DMS 273 (cell line): Measurements from ENCODE around the gene PPP2R5C.

Experiments used
- DNase-seq: peaks from one replicate; lab custom pipeline; 2025; ENCODE audit not compliant: unreplicated experiment; lab: John Stamatoyannopoulos, UW

PPP2R5C gene

DNA sequence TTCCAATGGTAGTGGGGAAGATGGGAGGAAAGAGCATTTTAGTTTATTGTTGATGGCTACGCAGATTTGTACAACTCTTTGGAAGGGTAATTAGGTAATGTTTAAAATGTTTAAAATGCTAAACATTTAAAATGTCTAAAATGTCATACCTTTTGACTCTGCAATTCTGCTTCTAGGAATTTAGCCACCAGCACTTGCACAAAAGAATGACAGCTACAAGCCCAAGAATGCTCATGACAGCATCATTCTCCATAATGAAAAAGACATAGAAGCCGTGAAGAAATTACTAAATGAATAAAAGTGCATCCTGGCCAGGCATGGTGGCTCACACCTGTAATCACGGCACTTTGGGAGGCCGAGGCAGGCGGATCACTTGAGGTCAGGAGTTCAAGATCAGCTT is 182.9 kb downstream of the PPP2R5C start:
- no peak for DNase-seq

DNA sequence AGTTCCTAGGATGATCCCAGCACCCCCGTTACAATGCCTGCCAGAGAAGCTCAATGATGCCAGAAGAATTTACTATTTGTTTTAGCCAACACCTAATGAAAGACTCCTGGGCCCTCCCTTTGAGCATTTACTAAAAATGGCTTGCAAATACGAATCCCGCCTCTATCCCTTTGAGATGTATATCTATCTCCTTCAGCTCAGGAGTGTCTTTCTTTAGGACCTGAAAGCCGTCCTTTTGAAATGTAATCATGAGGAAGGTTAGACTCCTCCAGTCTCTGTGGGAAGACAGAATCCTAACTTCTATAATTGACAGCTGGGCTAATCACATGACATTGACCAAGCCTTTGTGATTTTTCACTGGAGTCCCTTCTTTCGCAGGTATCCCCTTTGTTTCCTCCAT is 183.7 kb downstream of the PPP2R5C start:
- DNase-seq, result no peak

DNA sequence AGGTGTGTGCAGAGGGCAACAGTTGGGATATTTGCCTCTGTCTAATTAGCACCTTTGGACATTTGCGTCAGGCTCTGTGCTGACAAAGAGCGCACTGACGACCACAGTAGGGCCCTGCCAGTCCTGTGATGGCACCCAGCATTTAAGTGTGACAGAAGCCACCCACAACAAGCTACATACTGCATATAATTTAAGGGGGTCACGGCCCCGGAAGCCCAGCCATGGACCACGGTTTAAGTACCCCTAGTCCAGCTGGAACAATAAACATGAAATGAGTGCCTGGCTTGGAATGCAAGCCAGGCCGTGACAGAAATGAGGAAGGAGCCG is 186.0 kb downstream of the PPP2R5C start:
- peak; percentile 59 for DNase-seq

DNA sequence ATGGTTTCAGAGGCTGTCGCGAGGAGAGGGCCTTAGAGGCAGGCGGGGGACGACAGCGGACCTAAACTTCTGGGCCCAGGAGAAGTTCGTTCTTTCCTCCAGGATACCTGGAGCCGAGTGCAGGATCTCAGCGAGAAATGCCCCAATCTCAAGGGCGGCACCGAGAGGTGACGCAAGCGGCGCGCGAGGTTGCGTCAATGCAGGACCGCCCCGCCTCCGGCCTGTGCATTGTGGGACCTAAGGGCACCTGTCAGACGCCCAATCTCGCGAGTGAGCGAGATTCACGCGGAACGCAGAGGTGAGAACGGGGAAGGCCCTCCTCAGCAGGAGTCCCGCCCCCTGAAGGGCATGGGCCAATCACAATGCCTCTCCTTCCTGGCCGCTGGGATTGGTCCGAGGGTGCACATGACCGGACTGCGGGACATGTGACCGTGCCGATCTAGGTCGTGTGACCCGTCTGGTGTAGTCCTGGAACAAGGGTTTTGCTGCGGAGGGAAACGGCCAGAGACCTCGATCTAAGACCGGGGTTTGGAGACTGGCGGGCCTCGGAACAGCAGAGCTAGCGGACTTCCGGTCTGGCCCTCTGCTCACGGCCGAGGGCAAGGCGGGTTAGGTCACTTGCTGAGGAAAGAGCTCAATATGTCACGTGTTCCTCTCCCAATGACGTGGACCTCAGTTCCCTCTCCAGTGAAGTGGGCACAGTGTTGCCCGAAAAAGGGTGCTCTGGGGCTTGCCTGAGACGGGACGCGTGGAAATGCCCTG is 186.6 kb downstream of the PPP2R5C start:
- peak; percentile 100 for DNase-seq

DNA sequence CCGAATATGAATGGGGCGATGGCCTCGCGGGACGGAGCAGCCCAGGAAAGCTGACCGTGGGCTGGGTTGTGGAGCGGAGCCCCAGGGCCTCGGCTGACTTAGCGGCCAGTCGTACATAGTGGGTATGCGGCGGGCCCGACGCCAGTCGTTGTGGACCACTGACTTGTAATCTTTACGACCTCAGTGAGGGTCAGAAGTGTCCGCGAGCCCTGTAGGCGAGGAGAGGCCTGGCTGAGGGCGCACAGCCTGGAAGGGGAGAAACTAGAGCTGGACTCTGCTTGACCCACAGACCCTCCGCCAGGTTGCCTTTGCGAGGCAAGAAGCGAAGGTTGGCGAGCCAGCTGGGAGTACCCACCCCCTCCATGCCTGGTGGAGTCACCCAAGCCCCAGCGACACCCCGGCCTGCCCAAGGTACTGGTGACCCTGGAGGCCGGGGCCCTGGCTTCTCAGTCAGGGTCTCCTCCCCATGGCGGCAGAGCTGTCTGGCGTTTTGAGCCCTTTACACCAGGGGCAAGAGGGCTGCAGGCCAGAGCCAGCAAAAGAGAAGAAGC is 187.2 kb downstream of the PPP2R5C start:
- DNase-seq, result no peak

DNA sequence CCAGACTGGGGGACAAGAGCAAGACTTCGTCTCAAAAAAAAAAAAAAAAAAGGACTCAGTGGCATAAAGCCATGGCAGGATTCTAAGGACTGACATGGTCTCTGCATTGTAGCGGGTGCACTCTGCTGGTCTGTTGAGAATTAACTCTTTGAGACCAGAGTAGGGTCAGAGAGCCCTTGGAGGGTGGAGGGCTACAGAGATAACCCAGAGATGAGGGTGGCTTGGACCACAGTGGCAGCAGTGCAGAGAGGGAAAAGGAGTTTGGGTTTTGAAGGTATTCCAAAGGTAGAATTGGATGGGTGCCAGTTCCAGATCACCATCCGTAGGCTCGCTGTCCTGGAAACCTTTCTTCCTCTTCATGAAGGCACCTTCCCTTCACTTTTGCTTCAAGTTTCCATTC is 188.6 kb downstream of the PPP2R5C start:
- DNase-seq, result no peak

DNA sequence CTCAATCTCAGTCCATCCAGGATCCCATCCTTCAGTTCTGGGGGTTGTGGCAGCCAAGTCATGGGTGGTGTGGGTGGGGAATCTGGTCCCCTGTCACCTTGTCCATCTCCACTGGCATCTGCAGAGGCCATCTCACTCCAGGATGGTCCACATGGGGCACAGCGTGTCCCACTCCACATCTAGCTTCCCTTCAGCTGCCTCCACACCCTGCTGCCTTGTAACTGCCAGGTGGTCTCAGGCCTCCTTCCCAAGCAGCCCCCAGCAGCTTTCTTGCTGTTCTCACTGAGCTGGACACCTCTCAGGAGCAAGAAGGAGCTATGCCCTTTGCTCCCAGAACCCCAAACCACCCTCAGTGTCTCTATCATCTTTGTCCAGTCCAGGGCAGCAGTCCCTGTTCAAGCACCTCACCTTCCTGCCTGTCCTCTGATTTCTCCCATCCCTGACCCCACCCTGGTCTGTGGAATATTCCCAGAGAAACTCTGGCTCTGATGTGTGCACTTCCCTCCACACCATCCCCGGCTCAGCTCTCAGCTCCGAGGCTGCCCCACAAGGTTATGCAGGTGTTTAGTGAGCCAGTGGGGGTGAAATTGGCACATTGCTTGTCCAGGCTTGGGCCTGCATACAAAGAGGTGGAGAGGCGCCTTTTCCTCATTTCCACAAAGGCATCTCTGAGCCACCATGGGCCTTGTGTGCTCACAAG is 189.2 kb downstream of the PPP2R5C start:
- DNase-seq, result no peak

DNA sequence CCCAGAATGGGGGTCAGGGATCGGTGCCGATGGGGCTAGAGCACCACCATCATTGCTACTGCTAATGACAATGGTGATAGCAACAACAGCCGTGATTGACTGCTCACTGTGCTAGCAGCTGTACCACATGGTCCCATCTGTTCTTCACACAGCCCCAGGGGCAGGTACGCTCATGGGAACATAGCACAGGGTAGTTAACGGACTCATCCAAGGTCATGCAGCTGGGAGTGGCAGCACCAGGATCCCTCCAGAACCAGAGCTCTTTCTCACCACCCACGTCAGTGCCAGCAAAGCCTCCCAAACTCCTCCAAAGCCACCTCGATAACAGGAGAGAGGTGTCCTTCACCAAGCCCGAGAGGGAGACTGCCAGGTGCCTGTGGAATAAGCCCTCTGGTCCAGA is 191.6 kb downstream of the PPP2R5C start:
- DNase-seq, result peak; percentile 54

DNA sequence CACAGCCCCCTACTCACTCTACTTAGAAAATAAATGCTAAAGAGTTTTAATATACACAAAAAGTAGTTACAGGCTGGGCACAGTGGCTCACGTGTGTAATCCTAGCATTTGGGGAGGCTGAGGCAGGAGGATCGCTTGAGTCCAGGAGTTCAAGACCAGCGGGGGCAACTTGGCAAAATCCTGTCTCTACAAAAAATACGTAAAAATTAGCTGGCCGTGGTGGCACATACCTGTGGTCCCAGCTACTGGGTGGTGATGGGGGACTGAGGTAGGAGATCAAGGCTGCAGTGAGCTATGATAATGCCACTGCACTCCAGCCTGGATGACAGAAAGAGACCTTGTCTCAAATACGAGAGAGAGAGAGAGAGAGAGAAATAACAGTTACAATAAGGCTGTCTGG is 193.0 kb downstream of the PPP2R5C start:
- no peak for DNase-seq

DNA sequence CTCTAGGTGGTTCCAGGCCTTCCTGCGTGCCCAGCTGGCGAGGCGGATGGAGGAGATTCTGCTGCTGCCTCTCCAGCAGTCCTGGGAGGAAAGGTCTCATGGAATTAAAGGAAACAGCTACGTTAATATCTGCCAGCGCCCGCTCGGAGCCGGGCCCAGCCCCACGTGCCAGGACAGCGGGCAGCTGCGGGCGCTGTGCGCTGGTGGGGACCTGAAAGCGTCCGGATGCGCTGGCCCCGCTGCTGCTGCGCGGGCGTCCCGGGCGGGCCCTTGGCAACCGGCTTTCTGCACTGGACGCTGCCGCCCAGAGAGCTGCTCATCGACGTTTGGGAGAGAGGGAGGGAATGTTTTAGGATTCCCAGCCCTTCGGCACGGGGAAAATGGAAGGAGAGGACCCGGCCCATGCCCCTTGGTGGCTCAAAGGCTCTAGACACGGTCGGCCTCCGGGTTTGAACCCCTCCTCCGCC is 194.2 kb downstream of the PPP2R5C start:
- no peak for DNase-seq

DNA sequence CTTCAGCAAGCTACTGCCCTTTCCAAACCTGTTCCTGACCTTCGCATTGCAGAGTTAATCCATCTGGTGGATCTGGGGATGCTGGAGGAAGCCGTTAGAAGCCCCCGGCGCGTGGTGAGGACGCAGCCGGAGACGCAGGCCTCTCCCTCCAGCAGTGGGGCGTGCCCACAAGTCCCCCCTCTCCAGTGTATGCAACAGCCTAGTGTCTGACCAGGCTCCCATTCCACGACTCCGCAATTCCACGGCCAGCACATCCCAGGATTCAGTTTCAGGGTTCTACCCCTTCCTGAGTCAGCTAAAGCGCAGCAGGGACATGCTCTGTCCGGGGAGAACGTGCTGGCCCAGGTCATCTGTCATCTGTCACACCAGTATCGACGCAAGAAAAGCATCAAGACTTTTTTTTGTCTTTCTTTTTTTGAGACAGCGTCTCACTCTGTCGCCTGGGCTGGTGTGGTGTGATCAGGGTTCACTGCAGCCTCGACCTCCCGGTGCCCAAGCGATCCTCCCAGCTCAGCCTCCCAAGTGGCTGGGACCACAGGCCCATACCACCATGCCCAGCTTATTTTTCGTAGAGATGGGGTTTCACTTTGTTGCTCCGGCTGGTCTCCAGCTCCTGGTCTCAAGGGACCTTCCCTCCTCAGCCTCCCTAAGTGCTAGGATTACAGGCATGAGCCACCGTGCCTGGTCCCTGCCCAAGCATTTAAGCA is 194.8 kb downstream of the PPP2R5C start:
- no peak for DNase-seq

DNA sequence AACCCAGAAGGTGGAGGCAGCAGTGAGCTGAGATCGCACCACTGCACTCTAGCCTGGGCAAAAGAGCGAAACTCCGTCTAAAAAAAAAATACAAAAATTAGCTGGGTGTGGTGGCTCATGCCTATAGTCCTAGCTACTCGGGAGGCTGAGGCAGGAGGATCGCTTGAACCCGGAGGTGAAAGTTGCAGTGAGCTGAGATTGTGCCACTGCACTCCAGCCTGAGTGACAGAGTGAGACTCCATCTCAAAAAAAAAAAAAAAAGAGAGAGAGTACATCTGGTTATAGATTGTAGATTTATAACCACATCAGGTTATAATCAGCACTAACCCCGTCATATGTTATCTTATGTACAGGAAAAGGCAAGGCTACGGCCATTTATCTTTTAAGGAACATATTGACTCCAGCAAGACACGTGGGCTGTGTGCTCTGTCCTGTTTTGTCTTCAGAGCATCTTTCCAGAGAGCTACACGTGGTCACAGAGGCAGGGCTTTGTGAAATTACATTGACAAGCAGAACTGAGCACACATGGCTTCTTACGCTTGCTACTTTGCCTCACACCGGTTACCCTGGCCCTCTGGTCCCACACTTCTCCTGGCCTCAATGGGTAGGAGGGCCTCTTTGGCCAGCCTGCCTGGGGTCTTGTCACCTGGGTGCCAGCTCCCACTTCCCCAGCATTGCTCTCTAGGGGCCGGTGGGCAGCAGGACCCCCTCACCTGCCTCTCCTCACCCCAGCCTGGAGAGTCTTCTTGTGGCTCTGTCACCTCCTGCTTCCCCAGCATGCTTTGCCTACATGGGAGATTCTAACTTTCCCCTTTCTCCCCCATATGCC is 196.1 kb downstream of the PPP2R5C start:
- DNase-seq, result no peak

DNA sequence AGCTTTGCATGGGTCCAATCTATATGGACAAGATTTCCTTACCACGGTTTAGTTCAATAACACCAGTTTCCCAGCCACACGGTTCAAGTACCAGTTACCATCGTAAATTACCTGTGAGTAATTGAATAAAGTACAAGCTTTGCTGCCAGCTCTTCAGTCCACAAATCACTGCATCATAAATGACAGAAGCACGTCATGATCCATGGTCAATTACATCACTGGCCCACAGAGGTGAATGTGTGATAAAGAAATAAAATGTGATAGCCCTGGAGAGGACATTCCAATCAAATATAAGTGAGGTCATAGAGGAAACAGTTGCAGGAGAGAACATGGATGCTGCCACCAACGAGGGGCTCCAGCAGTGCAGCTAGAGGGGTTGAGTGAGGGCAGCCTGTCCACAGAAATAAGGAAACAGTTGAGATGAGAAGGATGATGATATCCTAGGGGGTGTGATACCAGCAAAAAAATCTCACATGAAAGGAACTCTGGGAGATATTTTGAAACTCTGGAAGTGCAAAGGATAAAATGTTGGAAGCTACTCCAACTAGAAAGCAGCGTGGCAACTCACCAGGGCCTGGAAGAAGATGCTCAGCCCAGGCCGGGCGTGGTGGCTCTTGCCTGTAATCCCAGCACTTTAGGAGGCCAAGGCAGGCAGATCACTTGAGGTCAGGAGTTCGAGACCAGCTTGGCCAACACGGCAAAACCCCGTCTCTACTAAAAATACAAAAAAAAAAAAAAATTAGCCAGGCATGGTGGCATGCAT is 197.1 kb downstream of the PPP2R5C start:
- no peak for DNase-seq

DNA sequence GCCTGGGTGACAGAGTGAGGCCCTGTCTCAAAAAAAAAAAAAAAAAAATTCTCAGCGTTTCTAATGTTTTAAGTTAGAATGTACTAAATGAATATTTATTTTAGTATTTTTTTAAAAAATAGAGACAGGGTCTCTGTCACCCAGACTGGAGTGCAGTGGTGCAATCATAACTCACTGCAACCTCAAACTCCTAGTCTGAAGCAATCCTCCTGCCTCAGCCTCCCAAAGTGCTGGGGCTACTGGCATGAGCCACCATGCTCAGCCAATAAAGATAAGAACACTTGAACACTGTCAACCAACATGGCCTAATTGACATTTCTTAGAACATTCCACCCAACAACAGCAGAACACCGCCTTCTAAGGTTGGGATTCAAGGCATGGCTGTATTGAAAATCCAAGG is 197.8 kb downstream of the PPP2R5C start:
- DNase-seq, result no peak

DNA sequence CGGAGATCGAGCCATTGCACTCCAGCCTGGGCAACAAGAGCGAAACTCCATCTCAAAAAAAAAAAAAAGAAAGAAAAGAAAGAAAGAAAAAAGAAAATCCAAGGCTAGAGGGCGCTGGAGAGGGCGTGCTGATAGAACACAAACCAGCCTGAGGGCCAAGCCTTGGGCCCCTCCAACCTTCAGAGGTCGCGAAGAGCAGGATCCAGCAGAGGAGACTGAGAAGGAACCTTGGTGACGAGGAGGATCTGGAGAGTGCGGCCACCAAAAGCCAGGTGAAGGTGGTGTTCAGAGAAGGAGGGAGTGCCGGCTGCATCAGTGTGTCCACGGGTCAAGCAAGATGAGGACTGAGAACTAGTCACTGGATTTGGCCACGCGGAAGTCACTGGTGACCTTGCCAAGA is 198.7 kb downstream of the PPP2R5C start:
- DNase-seq, result peak; percentile 61

DNA sequence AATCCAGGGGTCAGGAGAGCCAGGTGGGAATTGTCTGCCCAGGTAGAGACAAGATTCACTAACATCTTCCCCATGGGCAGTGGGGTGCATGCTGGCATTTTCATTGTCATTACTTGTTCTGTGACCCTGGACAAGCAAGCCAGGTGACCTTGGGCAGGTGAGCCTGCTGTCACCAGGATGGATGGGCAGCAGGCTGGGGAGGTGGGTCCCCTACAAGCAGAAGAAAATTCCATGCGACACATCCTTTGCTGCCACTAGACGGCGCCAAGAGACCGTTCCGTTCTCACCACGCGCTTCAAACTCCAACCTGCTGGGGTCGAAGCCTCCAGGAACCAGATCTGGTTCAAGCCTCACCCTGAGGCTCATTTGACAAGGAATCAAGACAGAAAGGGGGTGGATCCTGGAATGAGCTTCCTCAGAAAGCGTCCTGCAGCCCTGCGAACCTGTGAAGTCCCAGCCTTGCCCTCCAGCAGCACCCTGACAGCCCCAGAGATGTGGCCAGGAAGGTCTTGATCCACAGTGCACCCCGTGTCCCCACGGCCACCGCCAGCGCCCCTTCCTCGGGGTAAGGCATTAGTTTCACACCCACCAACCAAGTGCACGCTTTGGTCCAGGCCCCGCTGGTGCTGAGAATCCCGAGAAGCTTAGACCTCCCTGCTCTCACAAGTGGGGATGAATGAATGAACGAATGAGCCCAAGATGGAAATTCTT is 199.7 kb downstream of the PPP2R5C start:
- DNase-seq, result peak; percentile 93

DNA sequence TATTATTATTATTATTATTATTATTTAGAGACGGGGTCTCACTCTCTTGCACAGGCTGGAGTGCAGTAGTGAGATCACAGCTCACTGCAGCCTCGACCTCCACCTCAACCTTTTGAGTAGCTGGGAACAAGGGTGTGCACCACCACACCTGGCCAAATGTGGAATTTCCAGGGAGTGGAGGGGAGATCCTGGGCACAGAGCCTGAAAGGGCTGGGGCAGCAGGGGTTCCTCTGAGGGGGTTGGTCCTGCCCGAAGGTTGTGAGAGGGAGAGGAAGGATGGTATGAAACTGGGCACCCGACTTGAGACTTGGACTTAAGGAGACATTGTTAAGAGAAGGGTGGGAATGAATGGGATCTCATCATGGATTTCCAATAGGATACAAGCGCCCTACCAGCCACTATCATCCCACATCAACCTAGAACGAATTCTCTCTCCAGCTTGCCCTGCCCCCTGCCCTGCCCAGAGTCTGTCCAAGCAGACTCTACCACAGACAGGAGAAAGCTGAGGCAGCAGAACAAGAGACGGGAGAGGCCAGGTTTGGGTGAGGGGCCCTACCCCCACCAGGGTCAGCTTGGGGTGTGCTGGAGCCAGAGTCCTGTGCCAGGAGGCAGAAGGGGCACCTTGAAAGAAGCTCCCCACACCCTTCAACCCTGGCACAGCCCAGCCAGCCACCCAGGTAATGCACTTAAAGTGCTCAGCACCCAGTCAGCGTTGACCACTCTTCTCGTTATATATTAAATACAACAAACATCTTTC is 200.4 kb downstream of the PPP2R5C start:
- DNase-seq, result no peak

DNA sequence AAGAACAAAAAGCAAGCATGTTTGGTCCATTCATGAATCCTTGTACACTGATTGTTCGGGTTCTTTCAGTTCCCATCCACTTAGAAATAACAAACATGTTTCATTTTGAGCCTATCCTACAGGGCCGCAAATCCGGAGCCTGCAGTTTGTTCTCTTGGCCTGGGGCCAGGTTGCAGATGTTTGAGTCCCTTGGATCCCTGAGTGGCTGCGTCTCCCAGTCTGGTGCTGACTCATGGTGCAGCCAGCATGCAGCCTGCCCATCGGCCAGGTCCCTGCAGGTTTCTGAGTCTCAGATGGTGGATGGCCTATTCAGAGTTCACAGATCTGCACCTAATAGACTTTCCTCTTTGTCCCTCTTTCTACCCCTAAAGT is 201.0 kb downstream of the PPP2R5C start:
- peak; percentile 96 for DNase-seq

DNA sequence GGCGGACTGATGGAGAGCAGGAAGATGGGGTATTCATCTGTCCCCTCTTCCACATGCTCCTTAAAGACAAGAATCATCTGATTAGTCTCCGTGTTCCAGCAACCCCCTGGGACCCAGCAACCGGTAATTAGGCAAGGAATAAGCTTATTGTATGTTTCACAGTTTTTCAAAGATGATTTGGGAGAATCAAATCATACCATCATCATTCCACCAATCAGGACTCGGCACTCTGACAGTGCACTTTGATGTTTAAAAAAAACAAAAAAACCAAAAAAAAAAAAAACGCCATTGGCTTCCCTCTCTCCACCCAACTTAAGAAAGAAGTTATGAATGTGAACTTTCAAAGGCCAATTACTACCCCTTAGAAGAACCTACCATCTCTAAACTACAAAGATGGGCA is 201.5 kb downstream of the PPP2R5C start:
- no peak for DNase-seq
